NCI-H748 (cell line): ENCODE measurements around the gene DOK3.
A peak's percentile ranks its signal among the peaks of the same experiment; 100 is the strongest.

Experiments
- DNase-seq: peaks from one replicate; lab custom pipeline; 2025; ENCODE audit not compliant: unreplicated experiment; lab: John Stamatoyannopoulos, UW

Gene DOK3

DNA sequence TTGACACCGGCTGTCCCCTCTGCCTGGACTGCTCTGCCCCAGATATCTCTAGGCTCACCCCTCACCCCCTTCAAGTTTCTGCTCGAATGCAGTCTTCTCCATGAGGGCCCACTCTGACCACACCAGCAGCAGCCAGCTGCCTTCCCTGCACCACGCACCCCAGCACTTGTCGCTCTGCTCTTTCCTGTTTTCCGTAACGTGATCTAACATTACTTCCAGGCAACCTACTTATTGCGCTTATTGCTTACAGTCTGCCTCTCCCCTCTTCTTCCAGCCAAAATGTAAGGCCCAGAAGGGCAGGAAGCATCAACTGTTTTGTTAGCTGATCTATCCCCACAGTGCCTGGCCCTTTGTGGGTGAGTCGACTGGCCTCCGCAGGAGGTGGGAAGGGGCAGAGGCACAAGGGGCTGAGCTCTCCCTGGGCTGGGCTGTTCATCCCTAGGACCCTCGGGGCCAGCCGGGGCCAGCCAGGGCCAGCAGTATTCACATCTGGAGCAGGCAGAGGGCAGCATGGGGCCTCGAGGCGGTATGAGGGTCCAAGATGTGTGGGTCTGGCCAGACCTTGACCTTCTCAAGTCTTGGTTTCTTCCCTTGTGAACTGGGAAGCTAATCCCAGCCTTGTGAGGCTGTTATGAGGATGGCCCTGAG lies 24.6 kb downstream of the DOK3 start:
- no peak for DNase-seq

DNA sequence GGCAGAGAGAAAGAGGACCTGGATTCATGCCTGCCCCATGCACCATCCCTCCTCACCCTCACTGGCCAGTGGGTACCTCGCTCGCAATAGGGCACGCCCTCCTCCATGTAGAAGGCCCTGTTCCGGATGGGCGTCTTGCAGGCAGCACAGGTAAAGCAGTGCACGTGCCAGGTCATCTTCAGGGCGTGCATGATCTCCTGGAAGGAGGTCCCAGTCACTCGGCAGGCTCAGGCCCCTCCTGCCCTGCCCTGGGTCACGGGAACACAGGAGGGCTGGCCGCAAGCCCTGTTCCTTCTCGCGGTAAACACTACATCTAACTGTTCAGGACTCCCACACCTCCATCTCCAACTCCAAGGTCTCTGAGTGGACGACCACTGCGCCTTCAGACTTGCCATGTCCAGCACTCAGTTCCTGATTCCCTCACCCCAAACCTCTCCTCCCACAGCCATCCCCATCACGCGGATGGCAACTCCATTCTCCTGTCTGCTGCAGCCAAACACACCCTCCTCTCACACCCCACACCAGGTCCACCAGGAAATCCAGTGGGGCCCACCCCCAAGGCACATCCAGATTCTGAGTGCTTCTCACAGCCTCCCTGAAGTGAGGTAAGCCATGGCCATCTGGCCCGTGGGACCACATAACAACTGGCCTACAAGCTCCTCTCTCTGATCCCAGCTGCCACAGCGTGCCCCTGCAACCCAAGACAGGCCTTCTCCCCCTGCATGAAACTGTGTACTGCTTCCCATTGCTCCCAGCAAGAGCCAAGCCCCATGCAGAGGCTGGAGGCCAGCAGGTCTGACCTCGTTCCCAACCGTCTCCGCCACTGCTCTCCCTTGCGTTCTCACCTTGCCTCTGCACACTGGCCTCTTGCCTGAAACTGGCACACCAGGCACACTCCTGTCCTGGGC lies 25.4 kb downstream of the DOK3 start:
- DNase-seq, result no peak

DNA sequence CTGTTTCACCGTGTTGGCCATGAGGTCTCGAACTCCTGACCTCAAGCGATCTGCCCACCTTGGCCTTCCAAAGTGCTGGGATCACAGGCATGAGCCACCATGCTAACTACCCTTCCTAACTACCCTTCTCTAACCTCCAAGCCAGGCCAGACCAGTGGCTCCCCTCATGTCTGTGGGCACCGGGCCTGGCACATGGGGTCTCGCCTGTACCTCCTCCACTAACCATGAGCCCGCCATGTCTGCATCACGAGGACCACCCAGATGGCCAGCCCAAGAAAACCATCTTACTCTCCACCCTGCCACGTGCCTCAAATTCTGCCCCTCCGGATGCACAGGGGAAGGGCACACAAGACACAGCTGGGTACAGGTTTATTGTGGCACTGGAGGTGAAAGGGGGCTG lies 26.6 kb downstream of the DOK3 start:
- DNase-seq, result no peak

DNA sequence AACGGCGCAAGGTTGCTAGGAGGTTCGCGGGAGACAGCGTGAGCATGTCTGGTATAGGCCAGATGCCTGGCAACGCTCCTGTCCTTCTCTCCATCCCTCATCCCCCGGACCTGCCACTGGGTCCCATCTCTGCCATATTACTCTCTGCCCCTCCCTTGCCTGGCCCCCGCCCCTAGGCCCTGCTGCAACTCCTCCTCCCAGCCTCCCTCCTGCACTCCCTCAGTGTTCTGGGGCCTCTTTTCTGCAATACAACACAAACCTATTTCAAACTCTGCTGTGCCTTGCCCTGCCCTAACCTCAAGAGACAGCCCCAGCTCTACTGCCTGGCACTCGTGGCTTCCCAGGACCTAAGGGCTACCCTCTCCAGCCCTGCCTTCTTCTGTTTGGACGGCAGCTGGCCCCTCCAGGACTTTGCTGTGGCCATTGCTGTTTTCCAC lies 27.2 kb downstream of the DOK3 start:
- DNase-seq, result no peak

DNA sequence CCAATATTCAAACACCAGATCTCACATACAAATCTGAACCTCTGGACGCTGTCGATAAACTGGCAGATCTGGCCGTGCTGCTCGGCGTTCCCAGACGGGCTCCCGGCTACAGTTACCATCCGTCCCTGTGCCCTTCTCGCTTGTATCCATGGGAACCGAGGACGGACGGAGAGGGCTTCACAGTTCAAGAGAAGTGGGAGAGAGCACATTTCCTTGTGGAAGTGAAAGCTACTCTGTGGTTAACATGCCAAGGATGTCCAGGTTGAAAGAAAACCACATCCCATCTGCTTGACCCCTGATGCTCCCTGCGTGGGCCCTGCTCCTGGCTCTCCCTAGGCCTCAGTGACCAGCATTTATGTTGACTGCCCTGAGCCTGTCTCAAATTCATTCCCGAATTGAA lies 29.9 kb downstream of the DOK3 start:
- no peak for DNase-seq

DNA sequence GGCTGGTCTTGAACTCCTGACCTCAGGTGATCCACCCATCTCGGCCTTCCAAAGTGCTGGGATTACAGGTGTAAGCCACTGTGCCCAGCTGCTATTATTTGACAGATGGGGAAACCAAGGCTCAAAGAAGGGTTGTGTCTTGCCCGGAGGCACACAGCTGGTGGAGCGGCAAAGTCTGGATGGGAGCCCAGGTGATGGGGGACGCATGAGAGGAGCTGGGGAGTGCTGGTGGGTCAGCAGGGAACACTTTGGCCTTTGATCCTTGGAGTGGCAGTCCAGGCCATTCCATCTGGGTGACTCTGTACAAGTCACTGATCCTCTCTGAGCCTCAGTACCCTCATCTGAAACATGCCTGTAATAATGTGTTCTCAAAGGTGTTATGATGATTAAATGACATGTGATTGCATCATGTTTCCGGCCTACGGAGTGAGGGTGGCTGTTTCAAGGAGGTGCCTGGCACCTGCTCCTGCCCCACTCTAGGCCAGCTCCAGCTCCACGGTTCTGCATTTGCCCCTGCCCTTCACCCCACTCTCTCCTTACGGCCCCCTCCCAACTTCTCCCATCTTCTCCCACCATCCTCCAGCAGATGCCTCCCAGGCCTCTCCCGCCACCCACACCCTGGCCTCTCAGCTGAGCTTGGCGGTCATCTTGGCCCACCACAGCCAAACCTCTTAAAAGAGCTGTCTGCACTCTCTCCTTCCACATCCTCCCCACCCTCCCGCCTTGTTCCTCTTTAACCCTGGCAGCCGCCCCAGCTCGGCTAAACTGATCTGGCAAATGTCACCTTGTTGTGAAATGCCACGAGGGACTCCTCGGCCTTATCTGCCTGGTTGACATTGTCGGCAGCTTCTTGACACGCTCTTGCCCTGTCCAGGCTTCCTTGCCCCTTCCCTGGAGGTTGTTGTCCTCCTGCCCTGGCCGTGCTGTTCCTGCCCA lies 30.6 kb downstream of the DOK3 start:
- no peak for DNase-seq

DNA sequence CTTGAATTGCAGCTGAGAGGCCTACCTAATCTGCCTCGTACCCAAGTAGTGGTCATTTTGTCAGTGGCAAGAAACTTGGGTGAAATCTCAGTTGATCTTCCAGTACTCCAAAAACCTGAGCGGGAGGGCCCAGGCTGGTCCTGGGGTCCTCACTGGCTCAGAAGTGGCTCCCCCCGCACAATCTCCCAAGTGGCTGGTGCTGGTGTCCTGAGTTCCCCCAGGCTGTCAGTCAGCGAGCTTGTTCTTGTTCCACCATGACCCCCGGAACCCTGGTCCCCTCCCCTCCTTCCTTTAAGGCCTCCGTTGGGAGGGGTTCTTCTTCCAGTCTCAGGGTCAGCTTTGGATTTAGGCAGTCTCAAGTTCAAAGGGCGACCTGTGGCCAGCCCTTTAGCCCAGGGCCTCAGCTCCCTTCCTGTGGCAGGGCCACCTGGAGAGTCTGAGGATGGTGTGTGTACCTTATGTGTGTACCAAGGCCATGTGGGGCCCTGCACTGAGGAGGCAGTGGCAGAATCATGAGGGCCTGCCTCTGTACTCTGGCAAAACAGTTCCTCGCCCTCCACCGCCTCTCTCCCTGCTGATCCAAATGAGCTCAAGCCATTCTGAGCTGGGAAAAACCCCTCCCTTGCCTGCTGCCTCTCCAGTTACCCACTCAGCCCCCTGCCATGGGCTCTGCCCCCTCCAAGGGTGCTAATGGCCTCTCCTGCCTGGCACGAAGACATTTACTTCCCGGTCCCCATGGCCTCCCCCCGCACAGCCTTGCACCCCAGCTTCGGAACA lies 31.7 kb downstream of the DOK3 start:
- no peak for DNase-seq

DNA sequence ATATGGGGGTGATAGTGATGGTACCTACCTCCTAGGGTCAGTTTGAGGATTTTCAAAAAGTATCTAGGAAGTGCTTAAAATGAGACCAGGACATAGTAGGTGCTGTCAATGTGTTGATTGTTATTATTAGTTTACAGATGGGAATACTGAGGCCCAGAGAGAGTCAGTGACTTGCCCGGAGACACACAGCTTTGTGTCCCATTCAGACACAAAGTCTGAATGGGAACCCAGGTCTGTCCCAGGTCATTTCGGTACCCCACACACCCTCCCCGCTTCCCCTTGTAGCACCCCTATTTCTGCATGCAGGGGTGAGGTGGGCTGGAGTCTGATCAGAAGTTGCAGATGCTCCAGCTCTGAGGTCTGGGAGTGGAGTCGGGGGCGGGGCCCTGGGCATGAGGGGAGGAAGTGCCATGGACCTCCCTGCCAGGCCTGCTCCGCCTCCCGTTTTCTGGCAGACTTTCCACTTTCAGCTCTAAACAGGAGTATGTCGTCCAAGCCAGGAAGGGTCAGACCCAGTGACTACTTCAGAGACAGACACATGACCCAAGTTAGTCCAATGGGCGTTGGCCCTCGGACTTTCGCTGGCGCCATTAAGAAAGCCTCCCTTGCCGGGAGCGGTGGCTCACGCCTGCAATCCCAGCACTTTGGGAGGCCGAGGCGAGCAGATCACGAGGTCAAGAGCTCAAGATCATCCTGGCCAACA lies 32.9 kb downstream of the DOK3 start:
- no peak for DNase-seq

DNA sequence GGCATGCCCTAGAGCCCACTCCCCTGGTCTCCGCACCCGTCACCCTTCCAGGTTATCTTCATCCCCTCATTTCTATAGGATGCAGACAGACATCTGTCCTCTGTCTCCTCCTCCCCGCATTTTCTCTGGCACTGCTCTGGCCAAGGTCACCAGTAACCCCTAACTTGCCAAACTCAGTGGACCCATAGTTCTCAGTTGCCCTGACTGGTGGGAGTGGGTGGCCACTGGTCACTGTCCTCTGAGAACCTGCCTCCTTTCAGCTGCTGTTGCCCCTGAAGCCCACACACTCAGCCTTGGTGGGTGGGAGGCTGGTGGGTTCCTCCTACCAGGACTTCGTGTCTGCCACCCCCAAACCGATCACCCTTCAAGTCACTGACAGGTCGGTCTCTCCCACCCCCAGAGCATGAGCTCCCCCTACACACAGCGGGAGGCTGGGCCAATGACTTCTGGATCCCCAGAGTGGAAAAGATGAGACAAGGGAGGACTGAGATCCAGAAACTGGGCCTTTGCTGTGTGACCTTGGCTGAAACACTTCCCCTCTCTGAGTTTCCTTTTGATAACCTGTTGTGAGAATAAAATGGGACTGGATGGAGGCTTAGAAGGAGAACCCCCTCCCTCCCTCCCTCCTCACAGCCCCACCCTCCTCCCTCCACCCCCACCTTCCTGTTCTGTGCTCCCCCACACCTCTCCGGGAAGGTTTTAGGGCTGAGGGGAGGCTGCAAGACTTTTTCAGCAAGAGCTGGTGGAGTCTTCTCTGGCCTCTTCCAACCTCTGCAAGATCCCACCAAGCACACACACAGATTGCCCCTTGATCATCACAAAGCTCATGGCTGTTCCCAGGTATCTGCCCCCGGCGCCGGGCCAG lies 33.8 kb downstream of the DOK3 start:
- DNase-seq, result no peak

DNA sequence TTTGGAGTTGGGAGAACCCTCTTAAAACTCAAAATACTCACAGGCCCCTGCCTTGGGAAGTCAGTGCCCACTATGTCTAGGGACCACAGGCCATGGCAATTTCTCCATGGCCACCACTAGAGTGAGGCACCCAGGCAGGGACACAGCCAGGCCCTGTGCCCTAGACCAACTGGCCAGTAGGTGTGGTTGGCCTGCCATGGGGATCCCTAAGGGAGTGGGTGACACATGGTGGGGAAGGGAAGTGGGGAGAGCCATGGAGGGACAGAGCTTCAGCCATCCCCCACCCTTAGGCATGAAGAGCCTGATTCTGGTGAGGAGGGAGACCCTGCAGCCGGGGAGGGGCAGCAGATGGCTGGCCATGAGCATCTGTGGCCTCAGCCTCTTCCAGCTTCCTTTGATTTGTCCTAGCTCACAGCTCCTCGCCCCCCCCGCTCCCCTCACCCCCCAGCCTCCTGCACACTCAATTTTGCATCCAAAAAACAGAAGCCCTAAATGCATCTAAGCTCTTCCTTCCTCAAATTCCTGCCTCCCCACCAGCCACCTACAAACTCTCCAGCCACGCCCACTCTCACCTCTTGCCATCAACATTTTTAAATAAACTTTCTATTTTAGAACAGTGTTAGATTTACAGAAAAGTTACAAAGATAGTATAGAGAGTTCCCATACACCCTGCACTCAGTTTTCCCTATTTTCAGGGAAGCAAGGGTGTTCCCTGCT lies 34.6 kb downstream of the DOK3 start:
- DNase-seq, result no peak

DNA sequence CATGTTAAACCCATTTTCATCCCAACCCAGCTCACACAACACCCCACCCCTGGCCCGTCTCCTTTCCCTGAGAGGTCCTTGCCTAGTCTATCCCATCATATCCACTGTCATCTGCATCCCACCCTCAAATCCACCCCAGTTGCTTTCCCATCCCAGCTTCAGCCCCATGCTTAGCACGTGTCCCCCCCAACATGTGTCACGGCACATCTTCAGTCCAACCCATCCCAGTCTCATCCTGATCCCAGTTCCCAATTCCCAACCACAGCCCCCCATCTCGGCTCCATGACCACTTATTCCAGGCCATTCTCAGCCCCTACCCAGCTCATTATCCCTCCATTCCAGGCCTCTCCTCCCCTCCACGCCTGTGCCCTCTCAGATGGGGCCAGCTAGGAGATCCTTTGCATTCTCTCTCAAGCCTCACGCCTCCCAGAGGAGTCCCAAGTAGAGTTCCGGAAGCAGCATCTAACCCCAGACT lies 35.6 kb downstream of the DOK3 start:
- no peak for DNase-seq

DNA sequence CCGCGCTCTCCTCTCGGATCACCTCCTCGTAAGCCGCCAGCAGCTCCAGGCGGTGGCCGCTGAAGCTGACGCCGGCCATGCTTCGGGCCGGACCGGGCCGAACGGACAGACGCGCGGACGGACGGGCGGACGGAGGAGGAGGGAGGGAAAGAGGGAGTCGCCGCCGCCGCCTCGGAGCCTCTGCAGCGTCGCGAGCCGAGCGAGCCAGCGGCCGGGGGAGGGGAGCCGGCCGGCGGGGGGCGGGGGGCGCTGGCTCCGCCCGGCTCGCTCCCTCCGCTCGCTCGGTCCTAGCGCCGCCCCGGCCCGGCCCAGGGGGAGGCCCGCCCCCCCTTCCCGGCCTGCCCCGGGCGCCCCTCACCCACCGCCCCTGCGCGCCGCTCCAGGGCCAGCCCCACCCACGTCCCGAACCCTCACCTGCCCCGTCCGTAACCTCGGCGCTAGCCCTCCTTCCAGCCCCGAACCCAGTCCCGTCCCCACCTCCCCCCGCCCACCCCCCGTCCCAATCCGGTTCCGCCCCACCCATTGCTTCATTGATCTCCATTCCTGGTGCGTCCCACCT lies 36.1 kb downstream of the DOK3 start, which contains the start of gene DBN1:
Gene DBN1, minus strand, starts transcription at position 192 of the 559 bp plus-strand sequence. Its CDS starts 113 bp downstream, at position 79.
- peak; percentile 70 for DNase-seq

DNA sequence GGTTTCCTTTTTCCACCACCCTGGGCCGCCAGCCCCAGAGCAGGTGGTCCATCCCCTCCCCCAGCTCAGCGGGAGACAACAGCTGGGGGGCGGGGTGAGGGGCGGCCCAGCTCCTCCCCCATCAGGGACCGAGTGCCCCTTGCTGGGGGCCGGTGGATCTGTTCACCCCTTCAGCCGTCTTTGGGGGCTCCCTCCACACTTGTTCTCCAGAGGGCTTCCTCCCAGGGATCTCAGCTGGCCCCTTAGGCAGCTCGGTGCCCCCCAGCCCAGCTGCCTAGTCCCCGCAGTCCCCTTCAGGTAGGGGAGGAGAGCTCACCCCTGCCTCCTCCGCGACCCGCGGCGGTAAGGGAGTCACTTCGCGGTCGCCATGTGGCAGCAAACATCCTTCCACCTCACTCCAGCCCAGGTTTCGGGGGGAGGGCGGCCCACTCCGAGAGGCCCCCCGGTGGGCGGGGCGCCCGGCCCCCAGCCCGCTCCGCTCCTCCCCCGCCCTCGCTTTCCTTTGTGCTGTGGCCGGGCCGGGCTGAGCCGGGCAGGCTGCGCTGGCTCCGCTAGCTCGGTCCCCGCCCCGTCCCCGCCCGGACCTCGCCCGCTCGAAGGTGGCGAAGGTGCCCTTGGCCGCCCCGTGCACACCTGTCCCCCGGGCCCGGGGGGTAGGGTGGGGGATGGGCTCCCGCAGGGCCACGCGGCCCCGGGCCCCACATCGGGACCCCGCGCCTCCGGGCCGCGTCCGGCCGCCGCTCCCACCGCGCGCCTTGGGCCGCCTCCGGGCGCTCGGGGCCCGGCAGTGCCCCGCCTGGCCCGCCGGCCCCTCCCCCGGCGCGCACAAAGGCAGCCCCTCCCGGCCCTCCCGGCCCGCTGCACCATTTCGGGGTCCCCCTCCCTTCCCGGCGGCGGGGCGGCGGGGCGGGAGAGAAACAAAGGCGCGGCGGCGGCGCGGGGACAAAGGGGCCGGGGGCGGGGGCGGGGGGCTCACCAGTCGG lies 36.9 kb downstream of the DOK3 start:
- DNase-seq, result peak; percentile 67

DNA sequence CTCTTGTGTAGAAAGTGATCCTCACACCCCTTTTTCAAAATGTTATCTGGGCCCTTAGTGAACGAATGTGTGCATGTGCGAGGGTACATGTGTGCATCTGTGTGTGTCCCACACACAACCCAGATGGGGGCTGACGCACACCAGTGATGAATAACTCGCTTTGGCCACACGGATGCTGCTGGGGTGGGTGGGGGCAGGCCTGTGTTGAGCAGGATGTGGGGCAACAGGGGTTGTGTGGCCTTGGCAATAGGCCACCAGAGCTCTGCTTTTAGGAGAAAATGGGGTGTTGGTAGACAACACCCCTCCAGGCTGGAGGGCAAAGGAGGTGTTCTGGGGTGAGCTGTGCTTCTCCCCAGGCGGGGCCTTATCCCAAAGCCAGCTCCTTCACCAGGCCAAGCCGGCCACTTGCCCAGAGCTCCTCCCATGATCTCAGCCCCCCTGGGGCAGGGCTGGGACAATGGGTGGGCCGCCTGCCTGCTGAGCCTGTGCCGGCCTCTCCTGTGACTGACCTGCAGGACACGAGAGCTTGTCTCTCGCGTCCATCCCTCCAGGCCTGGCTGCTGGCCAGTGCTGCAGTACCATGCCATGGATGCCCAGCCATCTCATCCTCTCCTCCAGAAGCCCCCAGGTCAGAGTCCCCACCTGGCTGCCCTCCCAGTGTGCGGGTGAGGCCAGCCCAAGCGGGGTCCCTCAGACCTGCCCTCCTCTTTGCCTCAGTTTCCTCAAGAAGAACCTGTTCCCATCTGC lies 37.8 kb downstream of the DOK3 start:
- DNase-seq, result no peak

DNA sequence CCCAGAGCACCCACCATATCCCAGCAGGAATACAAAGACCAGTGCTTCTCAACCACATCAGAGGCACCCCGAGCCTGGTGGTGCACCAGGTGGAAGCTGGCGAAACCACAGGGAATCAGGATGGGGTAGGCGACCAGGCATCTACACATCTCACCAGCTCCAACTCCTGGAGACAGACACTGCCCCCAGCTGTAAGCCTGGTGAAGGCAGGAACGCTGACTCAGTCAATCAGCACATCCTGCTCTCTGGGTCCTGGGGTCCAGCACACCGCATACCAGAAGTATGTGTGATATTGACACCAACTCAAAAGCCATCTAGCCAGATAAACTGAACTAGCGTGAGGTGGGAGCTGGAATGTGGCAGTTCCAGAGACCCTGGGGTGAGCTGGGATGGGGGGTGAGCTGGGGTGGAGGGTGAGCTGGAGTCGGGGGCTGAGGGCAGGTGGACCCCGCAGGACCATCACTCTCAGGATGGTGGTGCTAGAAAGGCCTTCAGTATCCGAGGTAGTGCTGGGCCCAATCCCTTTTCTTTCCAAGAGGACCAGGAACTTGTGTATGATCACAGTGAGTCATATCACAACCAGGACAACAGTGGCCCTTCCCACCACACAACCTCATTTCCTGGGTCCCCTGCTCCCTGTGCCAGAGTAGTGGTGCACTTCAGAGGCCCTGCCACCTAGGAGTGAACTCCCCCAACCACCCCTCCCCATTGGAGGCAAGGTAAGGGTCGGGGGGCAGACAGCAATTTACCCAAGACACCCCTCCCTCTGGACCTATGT lies 38.7 kb downstream of the DOK3 start:
- no peak for DNase-seq
